ENCODE data around the gene RERE.

Gene RERE

GRCh38 chr1:8378981-8379470 is 438.4 kb downstream of the RERE start:
- no peak for DNase-seq (ENCODE audit: low spot score)

GRCh38 chr1:8378178-8378577 is 439.3 kb downstream of the RERE start:
- DNase-seq (ENCODE audit: low spot score) = no peak

- no peak for DNase-seq (ENCODE audit: low spot score)
These were observed 440.0 kb downstream of the RERE start for GRCh38 chr1:8377271-8377981.

- no peak for DNase-seq (ENCODE audit: low spot score)
These were observed 441.0 kb downstream of the RERE start for GRCh38 chr1:8376358-8376840.

GRCh38 chr1:8374812-8375211 is 442.6 kb downstream of the RERE start:
- peak; percentile 32 for DNase-seq (ENCODE audit: low spot score)

- no peak for DNase-seq (ENCODE audit: low spot score)
These were observed 443.1 kb downstream of the RERE start for GRCh38 chr1:8374356-8374755.

- DNase-seq (ENCODE audit: low spot score) = peak; percentile 40
These were observed 443.7 kb downstream of the RERE start for GRCh38 chr1:8373581-8374241.

- no peak for DNase-seq (ENCODE audit: low spot score)
These were observed 444.3 kb downstream of the RERE start for GRCh38 chr1:8373125-8373524.

GRCh38 chr1:8371372-8371991 is 446.0 kb downstream of the RERE start:
- no peak for DNase-seq (ENCODE audit: low spot score)

GRCh38 chr1:8370905-8371315 is 446.5 kb downstream of the RERE start:
- DNase-seq (ENCODE audit: low spot score) = no peak

GRCh38 chr1:8370046-8370881 is 447.2 kb downstream of the RERE start:
- DNase-seq (ENCODE audit: low spot score) = no peak

GRCh38 chr1:8368956-8369639 is 448.3 kb downstream of the RERE start:
- DNase-seq (ENCODE audit: low spot score) = no peak

- no peak for DNase-seq (ENCODE audit: low spot score)
These were observed 449.8 kb downstream of the RERE start for GRCh38 chr1:8367571-8368194.

- DNase-seq (ENCODE audit: low spot score) = no peak
These were observed 451.6 kb downstream of the RERE start for GRCh38 chr1:8365661-8366362.

- DNase-seq (ENCODE audit: low spot score) = no peak
These were observed 452.7 kb downstream of the RERE start for GRCh38 chr1:8364528-8365442.

- no peak for DNase-seq (ENCODE audit: low spot score)
These were observed 453.6 kb downstream of the RERE start for GRCh38 chr1:8363767-8364301.

GRCh38 chr1:8363186-8363766 is 454.2 kb downstream of the RERE start:
- DNase-seq (ENCODE audit: low spot score) = no peak

- no peak for DNase-seq (ENCODE audit: low spot score)
These were observed 454.7 kb downstream of the RERE start for GRCh38 chr1:8362701-8363101.

Measured in COLO829 (cell line).